Skeletal muscle cell (primary cell): ENCODE results near the gene NEMP1.
"Not testable (repeated sequence)": the region's sequence is repeated elsewhere in the genome, so short reads cannot be mapped to it uniquely, and the experiment has no call there.

Experiments used
- DNase-seq: peaks from one replicate; pipeline ENCODE4 v3.0.0-alpha.2; 2010; ENCODE audit warnings: low read depth
- H3K4me3 ChIP-seq: 2 replicates; pipeline ENCODE4 v1.5.1; 2011; ENCODE audit warnings: low read depth, mild to moderate bottlenecking, control low read depth, low read length, moderate library complexity

Gene NEMP1

DNA sequence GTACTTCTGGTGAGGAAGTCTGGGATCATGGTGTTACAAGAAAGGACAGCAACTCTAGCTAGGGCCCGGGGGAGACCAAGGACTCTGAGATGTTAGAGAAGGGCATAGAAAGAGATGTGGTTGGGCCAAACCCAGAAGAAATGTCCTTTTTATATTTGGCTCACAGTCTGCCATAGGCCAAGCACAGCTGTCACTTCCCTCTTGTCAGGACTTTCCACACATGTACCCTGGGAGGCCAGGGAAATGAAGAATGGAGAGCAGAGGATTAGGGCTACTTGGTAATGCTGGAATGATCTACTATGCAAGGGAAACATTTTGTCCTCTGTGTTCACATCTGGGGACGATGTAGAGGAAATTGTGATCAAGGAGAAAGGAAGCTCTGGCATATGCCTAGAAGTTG lies 37.8 kb downstream of the NEMP1 start:
- DNase-seq: no peak
- H3K4me3 ChIP-seq: no peak overlapping the region

DNA sequence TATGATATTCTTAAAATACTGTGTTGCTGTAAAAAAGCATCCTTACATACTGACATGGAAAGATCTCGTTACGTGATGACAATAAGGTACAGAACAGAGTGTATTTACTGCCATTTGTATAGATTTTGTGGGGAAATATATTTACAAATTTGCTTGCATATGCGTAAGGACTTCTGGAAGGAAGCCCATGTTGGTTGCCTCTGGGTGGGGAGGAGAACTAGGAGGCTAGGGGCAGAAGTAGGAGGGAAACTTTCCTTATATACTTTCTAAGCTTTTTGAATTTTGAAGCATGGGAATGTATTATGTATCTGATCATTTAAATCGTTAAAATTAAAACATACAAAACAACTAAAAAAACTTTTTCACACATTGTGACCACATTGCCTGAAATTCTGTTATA lies 38.4 kb downstream of the NEMP1 start:
- H3K4me3 ChIP-seq: no peak overlapping the region
- DNase-seq: no peak

GRCh38 chr12:57039016-57039798 lies 39.4 kb downstream of the NEMP1 start:
- H3K4me3 ChIP-seq: no peak overlapping the region
- no peak for DNase-seq

- DNase-seq: no peak
- H3K4me3 ChIP-seq: no peak overlapping the region
Observed at GRCh38 chr12:57037264-57037663, 41.3 kb downstream of the NEMP1 start.

GRCh38 chr12:57033431-57033830 lies 45.2 kb downstream of the NEMP1 start:
- H3K4me3 ChIP-seq: no peak overlapping the region
- DNase-seq: no peak

DNA sequence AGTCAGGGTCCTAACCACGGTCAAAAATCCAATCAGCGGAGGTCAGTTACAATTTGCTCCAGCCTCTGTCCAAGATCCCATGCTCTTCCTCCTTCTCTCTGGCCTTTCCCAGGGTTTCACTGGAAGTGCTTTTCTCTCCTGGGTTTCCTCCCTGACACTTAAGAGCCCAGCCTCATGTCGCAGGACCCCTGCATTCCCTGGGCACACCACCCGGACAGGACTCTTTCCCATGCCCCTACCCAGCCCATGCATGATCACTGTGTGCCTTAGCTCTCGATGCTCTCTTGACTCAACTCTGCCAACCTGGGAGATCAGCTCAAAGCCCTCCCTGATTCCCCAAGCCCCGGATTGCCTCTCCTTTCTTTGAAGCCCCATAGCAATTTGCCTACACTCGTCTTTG lies 46.8 kb downstream of the NEMP1 start:
- DNase-seq: no peak
- H3K4me3 ChIP-seq: no peak overlapping the region

- no peak overlapping the region for H3K4me3 ChIP-seq
- DNase-seq: no peak
Observed at GRCh38 chr12:57031138-57031725, 47.4 kb downstream of the NEMP1 start.

DNA sequence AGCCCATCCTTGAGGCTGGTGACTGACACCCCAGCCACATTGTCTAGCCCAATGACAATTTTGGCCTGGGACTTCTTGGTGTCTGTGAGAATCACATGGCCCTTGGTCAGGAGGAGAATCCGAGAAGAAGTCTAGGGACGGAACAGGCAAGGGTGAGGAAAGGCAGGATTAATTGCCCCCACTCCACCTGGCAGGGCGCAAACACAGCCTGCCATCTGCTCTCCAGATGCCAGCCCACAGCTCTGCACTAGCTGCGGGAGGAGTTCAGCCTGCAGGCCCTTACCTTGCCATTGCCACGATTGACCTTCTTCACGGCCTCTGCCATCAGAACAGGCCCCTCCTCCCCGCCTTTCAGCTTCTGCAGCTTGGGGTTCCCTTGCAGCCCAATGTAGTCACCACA lies 49.1 kb downstream of the NEMP1 start:
- no peak overlapping the region for H3K4me3 ChIP-seq
- DNase-seq: no peak

DNA sequence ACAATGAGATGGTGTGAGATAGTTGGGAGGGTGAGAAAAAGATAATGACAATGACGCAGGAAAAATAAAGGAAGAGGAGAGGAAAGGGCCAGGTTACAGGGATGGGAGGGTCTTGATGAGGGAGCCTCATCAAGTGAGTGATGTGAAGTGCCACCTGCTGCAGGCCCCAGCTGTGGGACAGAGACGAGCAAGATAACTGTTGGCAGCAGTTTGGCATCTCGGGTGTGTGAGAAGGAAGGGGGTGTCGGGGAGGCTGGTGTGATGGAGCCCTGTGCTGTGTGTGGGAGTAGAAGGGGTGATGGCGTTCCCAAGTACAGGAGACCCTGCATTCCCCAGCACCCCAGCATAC lies 50.8 kb downstream of the NEMP1 start:
- no peak overlapping the region for H3K4me3 ChIP-seq
- no peak for DNase-seq

GRCh38 chr12:57027011-57027804 lies 51.4 kb downstream of the NEMP1 start:
- no peak for DNase-seq

DNA sequence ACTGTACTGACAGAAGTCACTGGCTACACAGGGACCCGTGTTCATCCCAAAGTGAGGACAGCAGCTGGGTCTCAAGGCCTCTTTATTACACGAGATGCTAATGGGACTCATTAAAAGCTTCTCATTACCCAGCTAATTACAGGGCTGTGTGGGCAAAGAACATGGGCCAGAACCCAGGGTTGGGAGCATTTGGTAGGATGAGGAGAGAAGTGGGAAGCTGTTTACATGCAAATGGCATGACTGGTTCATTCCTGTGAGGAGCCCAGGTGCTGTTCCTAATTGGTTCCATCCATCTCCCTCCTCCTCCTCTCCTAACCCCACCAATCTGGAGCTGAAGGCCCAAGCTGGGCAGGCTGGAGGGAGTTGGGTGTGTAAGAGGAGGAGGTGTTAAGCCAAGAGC lies 53.4 kb downstream of the NEMP1 start:
- DNase-seq: no peak
- H3K4me3 ChIP-seq: no peak overlapping the region

More at GRCh38 chr12:57027011-57027804, 51.4 kb downstream of the NEMP1 start:
- H3K4me3 ChIP-seq: no peak overlapping the region

- not testable (repeated sequence) for DNase-seq, H3K4me3 ChIP-seq
Observed at GRCh38 chr12:57022324-57022723, 56.3 kb downstream of the NEMP1 start.

- no peak for DNase-seq
- no peak overlapping the region for H3K4me3 ChIP-seq
Observed at GRCh38 chr12:57019983-57020719, 58.4 kb downstream of the NEMP1 start.

- H3K4me3 ChIP-seq: no peak overlapping the region
- DNase-seq: no peak
Observed at GRCh38 chr12:57018906-57019305, 59.7 kb downstream of the NEMP1 start.

DNA sequence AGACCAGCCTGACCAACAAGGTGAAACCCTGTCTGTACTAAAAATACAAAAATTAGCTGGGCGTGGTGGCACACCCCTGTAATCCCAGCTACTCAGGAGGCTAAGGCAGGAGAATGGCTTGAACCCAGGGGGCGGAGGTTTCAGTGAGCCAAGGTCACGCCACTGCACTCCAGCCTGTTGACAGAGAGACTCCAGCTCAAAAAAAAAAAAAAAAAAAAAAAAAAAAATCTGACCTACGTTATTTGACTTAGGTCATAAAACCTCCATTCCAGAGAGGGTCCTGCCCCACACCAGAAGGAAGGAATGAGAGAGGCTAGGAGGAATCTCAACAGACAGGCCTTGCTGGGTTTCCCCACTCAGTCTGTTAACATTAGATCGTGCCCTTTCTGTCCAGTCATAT lies 60.2 kb downstream of the NEMP1 start:
- not testable (repeated sequence) for H3K4me3 ChIP-seq, DNase-seq

- no peak for DNase-seq
- H3K4me3 ChIP-seq: no peak within 1 kb of the TSS
Observed at GRCh38 chr12:57016348-57016747, 62.2 kb downstream of the NEMP1 start, which contains the start of gene TAC3. TAC3 (minus strand) TSS chr12:57016529; CDS start chr12:57015797, 732 bp downstream.

- DNase-seq: no peak
- no peak overlapping the region for H3K4me3 ChIP-seq
Observed at GRCh38 chr12:57012600-57013465, 65.8 kb downstream of the NEMP1 start.

DNA sequence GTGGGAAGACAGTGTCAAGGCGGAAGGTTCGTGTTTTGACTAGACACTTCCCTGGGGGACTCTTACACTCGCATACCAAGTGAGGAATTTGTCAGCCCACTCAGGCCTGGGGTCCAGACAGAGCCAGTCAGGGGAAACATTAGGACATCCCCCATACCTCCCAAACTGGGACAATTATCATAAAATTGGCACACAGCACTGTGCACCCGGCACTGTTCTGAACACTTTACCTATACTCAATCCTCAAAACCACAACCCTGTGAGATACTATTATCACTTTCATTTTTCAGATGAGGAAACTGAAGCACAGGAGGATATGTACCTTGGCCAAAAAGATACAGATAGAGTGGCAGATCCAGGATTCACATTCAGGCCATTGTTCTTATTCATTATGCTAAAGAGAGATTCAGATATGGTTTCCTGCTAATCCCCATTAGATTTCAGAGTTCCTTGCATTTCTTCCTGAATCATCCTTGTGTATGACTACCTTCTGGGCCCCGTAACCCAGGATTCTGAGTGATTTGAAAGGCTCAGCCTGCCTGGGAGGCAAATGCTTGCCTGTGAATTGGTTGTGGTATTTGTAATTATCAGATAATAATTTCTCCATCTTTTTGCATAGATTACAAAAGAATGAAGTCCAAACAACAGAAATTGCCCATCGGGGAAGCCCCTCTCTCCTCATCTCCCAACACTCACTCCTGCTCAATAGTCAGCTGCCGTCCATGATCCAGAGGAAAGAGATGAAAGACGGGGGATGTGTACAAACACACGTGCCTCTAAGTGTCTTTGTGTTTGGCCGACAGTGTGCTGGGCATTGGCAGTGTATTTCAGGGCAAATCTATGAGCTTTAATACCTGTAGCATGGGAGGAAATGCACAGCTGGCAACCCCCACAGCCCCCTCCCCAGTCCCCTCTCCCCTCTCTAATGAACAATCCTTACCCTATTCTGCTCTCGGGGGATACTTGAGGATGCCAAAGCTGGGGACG lies 66.9 kb downstream of the NEMP1 start:
- no peak overlapping the region for H3K4me3 ChIP-seq

More for the DNA sequence above, 66.9 kb downstream of the NEMP1 start:
- DNase-seq: no peak
